KMS-11 (cell line): ENCODE results near the gene CRB1.
A peak's percentile ranks its signal among the peaks of the same experiment; 100 is the strongest.

Experiments used
- H2AFZ ChIP-seq: fragments of 200-600 bp; sonication (generic); 2 replicates; pipeline ENCODE4 v1.6.1; 2016; ENCODE audit warnings: antibody characterized with exemption, mixed run types, low read depth
- H3K27ac ChIP-seq: fragments of 200-600 bp; sonication (generic); 2 replicates; pipeline ENCODE4 v1.6.1; 2016; ENCODE audit warnings: mild to moderate bottlenecking, mixed run types
- H3K27me3 ChIP-seq: fragments of 200-600 bp; sonication (generic); 2 replicates; pipeline ENCODE4 v1.6.1; 2017; ENCODE audit warnings: mild to moderate bottlenecking, low read depth, mixed run types, moderate library complexity; ENCODE audit not compliant: insufficient read depth
- H3K36me3 ChIP-seq: fragments of 200-600 bp; sonication (generic); 2 replicates; pipeline ENCODE4 v1.6.1; 2017; ENCODE audit warnings: mild to moderate bottlenecking, mixed run types; ENCODE audit not compliant: insufficient read depth
- H3K4me1 ChIP-seq: fragments of 200-600 bp; sonication (generic); 2 replicates; pipeline ENCODE4 v1.6.1; 2016; ENCODE audit warnings: mild to moderate bottlenecking, low read depth, mixed run types; ENCODE audit not compliant: poor library complexity, severe bottlenecking
- H3K4me2 ChIP-seq: fragments of 200-600 bp; sonication (generic); 2 replicates; pipeline ENCODE4 v1.7.0; 2016; ENCODE audit warnings: mild to moderate bottlenecking, mixed run types
- H3K4me3 ChIP-seq: fragments of 200-600 bp; sonication (generic); IDR thresholded peaks from 2 replicates; pipeline ENCODE4 v1.6.1; 2017; ENCODE audit warnings: low read depth, low read length, mixed read lengths; ENCODE audit not compliant: insufficient read depth
- H3K79me2 ChIP-seq: fragments of 200-600 bp; sonication (generic); 2 replicates; pipeline ENCODE4 v1.6.1; 2016; ENCODE audit warnings: low read depth, mixed run types; ENCODE audit not compliant: insufficient read depth
- H3K9ac ChIP-seq: fragments of 200-600 bp; sonication (generic); 2 replicates; pipeline ENCODE4 v1.6.1; 2016; ENCODE audit warnings: mild to moderate bottlenecking, mixed run types
- H4K20me1 ChIP-seq: fragments of 200-600 bp; sonication (generic); 2 replicates; pipeline ENCODE4 v1.6.1; 2016; ENCODE audit warnings: mild to moderate bottlenecking, mixed run types; ENCODE audit not compliant: insufficient read depth
- CTCF ChIP-seq: fragments of 200-600 bp; sonication (generic); conservative IDR thresholded peaks from 2 replicates; pipeline ENCODE4 v1.6.1; 2017; ENCODE audit warnings: low read depth, mild to moderate bottlenecking, antibody characterized with exemption, low read length, moderate library complexity, mixed read lengths

The CRB1 gene

DNA sequence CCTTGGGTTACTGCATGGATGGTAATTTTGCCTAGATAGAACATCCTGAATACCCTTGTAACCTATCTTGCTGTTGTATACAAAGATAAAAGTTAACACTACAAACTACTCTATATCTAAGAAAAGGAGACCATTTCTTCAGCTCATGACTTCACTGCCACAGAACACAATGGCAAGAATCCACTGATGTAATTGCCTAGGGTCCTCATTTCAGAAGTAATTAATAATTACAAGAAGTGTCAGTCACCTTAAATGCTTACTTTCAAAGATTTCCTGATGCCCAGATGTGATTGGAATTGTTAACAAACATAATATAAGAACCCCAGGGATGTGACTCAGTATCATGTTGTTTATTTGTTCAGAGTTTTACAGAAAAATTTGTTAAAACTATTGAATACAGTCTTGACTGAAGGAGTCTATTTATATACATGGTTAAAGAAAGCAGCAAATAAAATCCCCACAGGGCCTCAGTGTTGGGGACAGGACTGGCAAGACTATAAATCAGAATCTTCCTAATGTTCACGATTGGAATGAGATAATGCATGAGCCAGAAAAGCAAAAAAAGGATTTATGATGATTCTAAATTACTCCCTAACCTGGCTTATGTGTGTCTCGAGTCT, 83.9 kb downstream of the CRB1 start:
- Histone ChIP-seq H3K27me3 (no peaks in the 10 kb centered on the region), H3K9ac (no peak overlapping the region), H4K20me1 (no peaks in the 10 kb centered on the region), H2AFZ (no peak overlapping the region), H3K4me2 (no peak overlapping the region), H3K79me2 (no peaks in the 10 kb centered on the region), H3K36me3 (no peaks in the 10 kb centered on the region), H3K27ac (no peak overlapping the region), H3K4me1 (no peaks in the 10 kb centered on the region), H3K4me3 (no peak overlapping the region)
- TF ChIP-seq CTCF: no peak

DNA sequence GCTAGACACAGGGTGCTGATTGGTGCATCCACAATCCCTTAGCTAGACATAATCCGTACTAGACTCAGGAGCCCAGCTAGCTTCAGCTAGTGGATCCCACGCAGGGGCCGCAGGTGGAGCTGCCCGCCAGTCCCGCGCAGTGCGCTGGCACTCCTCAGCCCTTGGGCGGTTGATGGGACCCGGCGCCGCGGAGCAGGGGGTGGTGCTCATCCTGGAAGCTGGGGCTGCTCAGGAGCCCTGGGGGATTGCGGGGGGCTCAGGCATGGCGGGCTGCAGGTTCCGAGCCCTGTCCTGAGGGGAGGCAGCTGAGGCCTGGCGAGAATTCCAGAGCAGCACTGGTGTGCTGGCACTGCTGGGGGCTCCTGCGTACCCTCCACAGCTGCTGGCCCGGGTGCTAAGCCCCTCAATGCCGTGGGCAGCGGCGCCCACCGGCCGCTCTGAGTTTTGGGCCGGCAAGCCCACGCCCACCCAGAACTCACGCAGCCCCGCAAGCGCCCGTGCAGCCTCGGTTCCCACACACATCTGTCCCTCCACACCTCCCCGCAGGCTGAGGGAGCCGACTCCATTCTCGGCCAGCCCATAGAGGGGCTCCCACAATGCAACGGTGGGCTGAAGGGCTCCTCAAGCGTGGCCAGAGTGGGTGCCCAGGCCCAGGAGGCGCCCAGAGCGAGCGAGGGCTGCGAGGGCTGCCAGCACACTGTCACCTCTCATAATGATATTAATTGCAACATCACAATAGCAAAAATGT, 87.4 kb downstream of the CRB1 start:
- no peaks in the 10 kb centered on the region for H3K27me3 ChIP-seq
- no peak overlapping the region for H3K4me3 ChIP-seq
- no peaks in the 10 kb centered on the region for H3K36me3 ChIP-seq
- H3K4me1 ChIP-seq: no peaks in the 10 kb centered on the region
- H4K20me1 ChIP-seq: no peaks in the 10 kb centered on the region
- H3K79me2 ChIP-seq: no peaks in the 10 kb centered on the region
- H3K4me2 ChIP-seq: no peak overlapping the region
- no peak for TF ChIP-seq CTCF
- no peak overlapping the region for H2AFZ ChIP-seq
- H3K27ac ChIP-seq: no peak overlapping the region
- H3K9ac ChIP-seq: no peak overlapping the region

DNA sequence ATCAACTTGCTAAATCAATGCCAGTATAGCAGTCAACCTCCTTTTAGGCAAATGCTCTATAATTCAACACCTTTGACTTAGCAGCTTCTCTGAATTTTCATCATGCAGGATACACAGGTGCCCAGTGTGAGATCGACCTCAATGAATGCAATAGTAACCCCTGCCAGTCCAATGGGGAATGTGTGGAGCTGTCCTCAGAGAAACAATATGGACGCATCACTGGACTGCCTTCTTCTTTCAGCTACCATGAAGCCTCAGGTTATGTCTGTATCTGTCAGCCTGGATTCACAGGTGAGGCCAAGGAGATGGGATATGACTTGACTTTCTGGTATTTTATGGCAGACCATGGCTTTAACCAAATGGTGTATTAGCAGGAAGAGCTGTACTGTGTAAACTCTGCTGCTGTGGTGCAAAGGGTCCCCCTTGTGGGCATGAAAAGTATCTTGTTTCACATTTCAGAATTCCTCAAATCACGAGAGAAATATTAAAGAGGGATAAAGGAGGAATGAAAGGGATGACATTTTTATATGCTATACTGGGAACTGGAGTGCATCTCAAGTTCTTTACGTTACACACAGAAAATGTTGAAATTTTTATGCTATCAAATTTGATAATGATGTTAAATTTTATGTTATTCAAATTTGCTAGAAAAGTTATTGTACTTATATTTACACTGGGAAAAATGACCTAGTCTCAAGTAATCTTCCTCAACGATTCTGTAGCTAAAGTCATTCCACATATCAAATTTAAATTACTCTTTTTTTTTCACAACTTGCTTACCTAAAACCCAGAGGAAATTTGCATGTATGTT, 88.9 kb downstream of the CRB1 start:
- no peak overlapping the region for H3K4me3 ChIP-seq
- peak; percentile 97 for TF ChIP-seq CTCF
- H3K27me3 ChIP-seq: no peaks in the 10 kb centered on the region
- H2AFZ ChIP-seq: peak overlapping the region; percentile 10
- H3K27ac ChIP-seq: no peak overlapping the region
- H3K79me2 ChIP-seq: no peaks in the 10 kb centered on the region
- no peaks in the 10 kb centered on the region for H3K4me1 ChIP-seq
- H3K9ac ChIP-seq: no peak overlapping the region
- H4K20me1 ChIP-seq: no peaks in the 10 kb centered on the region
- H3K4me2 ChIP-seq: no peak overlapping the region
- no peaks in the 10 kb centered on the region for H3K36me3 ChIP-seq

DNA sequence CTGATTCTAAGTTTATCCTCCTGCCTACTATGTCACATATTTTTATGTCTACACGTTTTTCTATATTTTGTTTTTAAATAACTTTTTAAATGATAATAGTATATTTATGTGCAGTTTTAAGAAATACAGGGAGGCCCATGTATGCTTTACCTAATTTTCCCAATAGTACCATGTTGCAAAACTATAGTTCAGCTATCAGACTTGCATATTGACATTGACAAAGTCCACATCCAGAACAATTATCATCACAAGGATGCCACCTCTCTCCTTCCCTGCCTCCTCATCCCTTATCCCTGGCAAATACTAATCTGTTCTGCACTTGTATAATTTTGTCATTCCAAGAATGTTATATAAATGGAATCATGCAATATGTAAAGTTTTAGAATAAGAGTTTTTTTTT, 90.9 kb downstream of the CRB1 start:
- Histone ChIP-seq H2AFZ (no peak overlapping the region), H4K20me1 (no peaks in the 10 kb centered on the region), H3K27me3 (no peaks in the 10 kb centered on the region), H3K9ac (no peak overlapping the region), H3K79me2 (no peaks in the 10 kb centered on the region), H3K27ac (no peak overlapping the region), H3K4me2 (no peak overlapping the region), H3K4me3 (no peak overlapping the region), H3K36me3 (no peaks in the 10 kb centered on the region), H3K4me1 (no peaks in the 10 kb centered on the region)
- no peak for TF ChIP-seq CTCF
